KBM-7 (cell line): ENCODE data around the gene EBLN2.

Experiments
- DNase-seq: peaks from one replicate; pipeline ENCODE4 v3.0.0-alpha.2; 2015
- in situ Hi-C: fragments of 300-500 bp; cut with MboI; formaldehyde crosslinking; loops from 2 replicates; pipeline ENCODE4 v1.14.3; 2020; ENCODE audit warnings: low sequenced_read_pairs, low pct_unique_long_range_greater_than_20kb, mixed read lengths

Gene EBLN2

DNA sequence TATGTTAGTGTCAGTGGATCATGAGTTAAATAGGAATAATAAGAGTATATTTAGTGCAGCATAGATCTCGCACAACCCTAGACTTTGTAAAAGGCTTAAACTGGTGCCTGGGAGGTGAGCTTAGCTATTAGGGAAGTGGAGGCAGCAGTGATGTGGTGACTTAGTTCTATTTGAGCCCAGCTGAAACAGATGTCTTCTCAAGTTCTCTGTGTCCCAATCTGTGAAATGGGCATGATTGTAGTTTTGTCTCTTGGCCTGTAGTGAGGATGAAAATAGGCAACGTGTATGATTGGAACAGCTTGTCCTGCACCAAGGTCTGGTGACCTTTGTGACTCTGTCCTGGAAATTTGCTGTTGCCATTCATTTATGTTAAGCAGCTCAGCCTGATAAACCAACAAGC, 34.7 kb downstream of the EBLN2 start:
- in situ Hi-C loops, result loop anchor here (25.0 kb wide), 1 partner anchor 1384 kb away; no protein-coding TSS in a partner anchor
- no peak for DNase-seq

DNA sequence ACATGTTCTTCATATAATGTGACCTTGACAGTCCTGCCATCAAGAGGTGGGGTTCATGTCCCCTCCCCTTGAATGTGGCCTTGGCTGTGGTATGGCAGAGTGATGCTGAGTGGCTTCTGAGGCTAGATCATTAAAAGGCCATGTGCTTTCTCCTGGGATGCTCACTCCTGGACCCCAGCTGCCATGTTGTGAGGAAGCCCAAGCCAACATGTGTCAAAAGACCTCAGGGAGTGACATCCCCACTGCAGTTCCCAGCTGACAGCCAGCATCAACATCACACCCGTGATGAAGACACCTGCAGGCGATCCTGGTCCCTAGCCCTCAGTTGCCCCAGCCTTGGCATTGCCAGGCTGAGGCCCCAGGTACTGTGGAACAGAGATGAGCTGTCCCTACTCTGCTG, 36.6 kb downstream of the EBLN2 start:
- in situ Hi-C loops, result loop anchor here (25.0 kb wide), 1 partner anchor 1386 kb away; no protein-coding TSS in a partner anchor
- no peak for DNase-seq

DNA sequence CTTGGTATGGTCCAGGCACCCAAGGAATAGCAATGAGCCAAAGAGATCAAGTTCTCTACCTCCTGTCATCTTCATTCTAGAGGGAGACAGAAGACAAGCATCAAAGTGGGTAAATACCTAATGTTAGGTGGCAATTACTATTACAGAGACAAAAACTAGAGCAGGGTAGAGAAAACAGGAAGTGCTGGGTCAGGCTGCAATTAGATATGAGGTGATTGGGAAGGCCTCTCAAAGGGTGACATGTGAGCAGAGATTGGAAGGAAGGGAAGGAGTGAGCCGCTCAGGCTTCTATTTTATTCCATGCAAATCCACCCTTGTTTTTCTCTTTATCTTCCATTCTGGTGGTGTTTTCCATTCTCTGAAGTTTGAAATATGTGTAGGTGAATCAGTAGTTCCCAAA, 37.4 kb downstream of the EBLN2 start:
- peak; percentile 51 for DNase-seq
- in situ Hi-C loops, result loop anchor here (25.0 kb wide), 1 partner anchor 1387 kb away; no protein-coding TSS in a partner anchor

DNA sequence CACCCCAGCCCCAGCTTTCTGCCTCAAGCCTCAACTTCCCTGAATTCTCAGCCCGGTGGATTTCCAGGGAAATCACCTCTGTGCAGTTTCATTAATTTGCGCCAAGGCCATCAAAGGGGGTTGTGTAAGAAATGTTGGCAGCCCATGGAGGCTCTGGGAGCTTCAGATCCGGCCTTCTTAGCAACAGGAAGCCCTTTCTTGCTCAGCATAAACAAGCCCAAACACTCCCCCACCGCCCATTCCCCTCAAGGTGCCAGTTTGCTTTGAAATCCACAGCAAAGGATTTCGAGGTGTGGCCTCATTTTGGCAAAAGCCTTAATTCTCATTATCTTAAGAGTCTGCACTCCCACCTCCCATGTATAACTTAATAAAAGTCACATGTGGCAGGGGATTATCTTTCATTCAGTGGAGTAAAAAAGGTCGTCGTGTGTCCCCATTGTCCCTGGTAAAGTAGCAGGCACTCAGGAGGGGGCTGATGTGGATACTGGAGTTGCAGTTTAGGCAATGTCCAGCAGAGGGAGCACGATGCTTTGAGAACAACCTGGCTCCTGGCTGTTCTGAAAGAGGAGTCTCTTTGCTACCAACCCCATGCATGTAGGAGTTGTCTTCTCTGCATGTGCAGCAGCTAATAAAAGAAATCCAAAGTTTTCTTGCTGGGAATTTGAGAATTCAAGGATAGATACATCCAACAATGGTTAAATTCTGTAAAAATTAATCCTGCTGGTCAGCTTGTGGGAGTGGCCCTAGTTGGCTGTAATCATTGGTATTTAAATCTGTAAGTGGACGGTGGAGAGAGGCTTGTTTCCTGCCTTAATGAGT, 39.5 kb downstream of the EBLN2 start:
- in situ Hi-C loops, result loop anchor here (25.0 kb wide), 1 partner anchor 336 kb away; no protein-coding TSS in a partner anchor
- peak; percentile 84 for DNase-seq

DNA sequence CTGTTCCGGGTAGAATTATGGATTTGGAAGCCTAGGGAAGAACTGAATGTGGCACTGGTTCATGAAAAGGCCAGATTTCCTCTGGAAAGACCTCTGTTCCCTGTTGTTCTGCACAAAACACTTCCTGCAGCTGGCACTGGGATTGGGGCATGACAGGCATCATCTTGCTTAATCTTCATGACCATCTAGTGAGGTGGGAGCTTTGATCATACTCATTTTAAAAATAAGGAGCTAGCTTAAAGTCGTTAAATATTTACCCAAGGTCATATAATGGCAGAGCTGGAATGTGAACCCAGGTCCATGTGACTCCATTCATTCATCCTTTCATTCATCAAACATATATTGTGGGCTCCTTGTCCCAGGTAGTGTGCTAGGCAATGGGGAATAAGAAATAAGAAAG, 40.4 kb downstream of the EBLN2 start:
- in situ Hi-C loops, result loop anchor here (25.0 kb wide), 1 partner anchor 335 kb away; no protein-coding TSS in a partner anchor
- DNase-seq, result no peak

DNA sequence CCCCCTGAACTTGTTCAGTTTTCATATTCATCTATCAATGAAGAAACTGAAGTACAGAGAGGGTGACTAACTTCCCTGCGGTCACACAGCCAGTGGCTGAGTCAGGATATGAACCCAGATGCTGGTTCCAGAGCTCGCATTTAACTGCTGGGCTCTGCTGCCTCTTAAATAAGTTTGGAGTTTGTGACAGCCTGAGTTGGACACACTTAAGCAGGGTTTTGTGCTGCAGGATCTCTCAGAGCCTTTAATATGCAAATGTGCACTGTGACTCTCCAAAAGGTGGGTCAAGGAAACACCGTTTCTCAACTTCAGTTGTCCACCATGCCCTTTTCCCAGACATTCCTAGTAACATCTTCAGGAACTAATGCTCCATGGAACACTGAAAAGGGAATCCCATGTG, 45.8 kb downstream of the EBLN2 start:
- no peak for DNase-seq
- in situ Hi-C loops, result loop anchor here (25.0 kb wide), 1 partner anchor 330 kb away; no protein-coding TSS in a partner anchor

DNA sequence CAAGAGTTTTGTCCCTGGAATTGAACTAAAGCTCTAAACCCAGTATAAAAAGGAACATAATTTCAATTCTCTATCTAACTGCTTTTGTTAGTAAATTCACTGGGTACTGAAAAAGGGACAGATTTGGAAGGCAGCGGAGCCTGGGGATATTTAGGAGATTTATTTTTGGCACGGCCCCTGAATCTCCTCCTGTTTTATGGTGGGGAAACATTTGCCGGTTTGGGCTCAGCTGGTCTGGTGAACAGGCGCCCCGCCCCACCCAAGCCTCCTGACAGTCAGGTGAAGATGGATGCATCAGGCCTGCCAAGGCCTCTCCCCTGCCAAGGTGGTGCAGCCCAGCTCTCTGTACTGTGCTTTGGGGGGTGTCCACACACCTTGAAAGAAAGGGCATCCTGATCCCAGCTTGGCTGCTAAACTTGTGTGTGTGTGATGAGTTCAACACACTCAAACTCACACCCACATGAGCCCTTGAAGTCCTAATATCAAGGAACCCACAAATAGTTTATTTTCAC, 46.3 kb downstream of the EBLN2 start:
- DNase-seq, result no peak
- in situ Hi-C loops, result loop anchor here (25.0 kb wide), 1 partner anchor 330 kb away; no protein-coding TSS in a partner anchor

DNA sequence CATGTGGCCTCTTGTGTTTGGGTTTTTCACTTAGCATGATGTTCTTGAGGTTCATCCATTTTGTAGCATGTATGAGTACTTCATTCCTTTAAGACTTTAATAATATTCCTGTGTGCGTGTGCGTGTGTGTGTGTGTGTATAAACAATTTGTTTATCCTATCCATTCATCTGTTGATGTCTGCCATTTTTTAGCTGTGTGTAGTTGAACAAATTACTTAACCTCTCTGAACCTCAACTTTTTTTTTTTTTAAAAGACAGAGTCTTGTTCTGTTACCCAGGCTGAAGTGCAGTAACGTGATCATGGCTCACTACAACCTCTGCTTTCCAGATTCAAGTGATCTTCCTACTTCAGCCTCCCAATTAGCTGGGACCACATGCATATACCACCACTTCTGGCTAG, 47.3 kb downstream of the EBLN2 start:
- no peak for DNase-seq
- in situ Hi-C loops, result loop anchor here (25.0 kb wide), 1 partner anchor 329 kb away; no protein-coding TSS in a partner anchor

DNA sequence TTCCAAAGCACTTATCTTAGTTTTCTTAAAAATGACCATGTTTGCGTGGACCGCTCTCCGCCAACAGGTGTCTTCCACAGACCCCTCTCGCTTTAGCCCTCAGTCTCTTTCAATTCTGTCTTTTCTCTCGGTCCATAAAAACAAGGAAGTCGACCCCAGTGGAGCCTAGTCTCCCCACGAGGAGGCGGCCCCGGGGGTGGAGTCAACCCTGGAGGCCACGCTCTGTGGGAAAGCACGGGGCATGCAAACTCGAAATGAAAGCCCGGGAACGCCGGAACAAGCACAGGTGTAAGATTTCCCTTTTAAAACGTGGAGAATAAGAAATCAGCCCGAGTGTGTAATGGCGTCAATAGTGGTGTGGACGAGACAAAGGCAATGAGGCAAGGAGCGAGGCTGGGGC, 49.1 kb downstream of the EBLN2 start:
- in situ Hi-C loops, result loop anchor here (25.0 kb wide), 1 partner anchor 327 kb away; no protein-coding TSS in a partner anchor
- no peak for DNase-seq
